OCI-LY3 (cell line): ENCODE results near the gene RPN2.

Source experiments
- H2AFZ ChIP-seq: fragments of 200-600, 300-600 bp; shearing (Covaris generic); 2 replicates; pipeline ENCODE4 v1.6.0; 2014; ENCODE audit warnings: antibody characterized with exemption, low read depth, low read length
- H3K27ac ChIP-seq: fragments of 200-600, 300-600 bp; sonication (generic); 2 replicates; pipeline ENCODE4 v1.5.1; 2014; ENCODE audit warnings: mild to moderate bottlenecking, low read length, moderate library complexity, mixed read lengths
- H3K27me3 ChIP-seq: fragments of 200-600, 300-600 bp; sonication (generic); 2 replicates; pipeline ENCODE4 v1.6.1; 2014; ENCODE audit warnings: low read depth, low read length, mixed read lengths
- H3K36me3 ChIP-seq: fragments of 200-600, 300-600 bp; sonication (generic); replicated peaks from 2 replicates; pipeline ENCODE3; 2014; ENCODE audit warnings: low read depth, low read length, mixed read lengths
- H3K4me1 ChIP-seq: fragments of 300-600, 200-600 bp; sonication (generic); 2 replicates; pipeline ENCODE4 v1.6.1; 2014; ENCODE audit warnings: low read length, mixed read lengths
- H3K4me2 ChIP-seq: fragments of 200-600, 300-600 bp; sonication (generic); 2 replicates; pipeline ENCODE4 v1.6.1; 2014; ENCODE audit warnings: low read length, mixed read lengths
- H3K4me3 ChIP-seq: fragments of 300-600, 200-600 bp; sonication (generic); 2 replicates; pipeline ENCODE4 v1.5.1; 2014; ENCODE audit warnings: antibody characterized with exemption, mild to moderate bottlenecking, low read length, moderate library complexity
- H3K79me2 ChIP-seq: fragments of 300-600, 200-600 bp; shearing (Covaris generic); 2 replicates; pipeline ENCODE4 v1.6.1; 2014; ENCODE audit warnings: mild to moderate bottlenecking, low read length, mixed read lengths
- H3K9ac ChIP-seq: fragments of 300-600, 200-600 bp; shearing (Covaris generic); 2 replicates; pipeline ENCODE4 v1.6.0; 2014; ENCODE audit warnings: mild to moderate bottlenecking, low read length, moderate library complexity
- H3K9me3 ChIP-seq: fragments of 200-600, 300-600 bp; shearing (Covaris generic); 2 replicates; pipeline ENCODE4 v1.6.1; 2014; ENCODE audit warnings: low read length, mixed read lengths; ENCODE audit not compliant: insufficient read depth
- H4K20me1 ChIP-seq: fragments of 200-600, 300-600 bp; sonication (generic); 2 replicates; pipeline ENCODE4 v1.6.1; 2016; ENCODE audit warnings: low read length, mixed read lengths; ENCODE audit not compliant: insufficient read depth
- CTCF ChIP-seq: fragments of 200-600, 300-600 bp; sonication (generic); IDR thresholded peaks from 2 replicates; pipeline ENCODE4 v1.5.1; 2014; ENCODE audit warnings: antibody characterized with exemption, low read length, low read depth
- EZH2phosphoT487 ChIP-seq: fragments of 200-600 bp; shearing (Covaris generic); IDR thresholded peaks from 2 replicates; pipeline ENCODE4 v1.6.1; 2018; ENCODE audit warnings: antibody characterized with exemption, mixed run types, low read depth

The RPN2 gene

GRCh38 chr20:37260923-37261322 is 81.8 kb downstream of the RPN2 start:
- Histone ChIP-seq H3K27ac (no peak overlapping the region), H3K36me3 (no peaks in the 10 kb centered on the region), H3K4me2 (no peak overlapping the region), H3K27me3 (peaks cover 57% of the 10 kb centered on the region), H3K4me1 (peaks cover 9% of the 10 kb centered on the region), H3K4me3 (no peak overlapping the region), H3K9me3 (no peaks in the 10 kb centered on the region), H2AFZ (no peak overlapping the region), H3K9ac (no peak overlapping the region), H4K20me1 (no peaks in the 10 kb centered on the region), H3K79me2 (no peaks in the 10 kb centered on the region)
- TF ChIP-seq CTCF = no peak
- TF ChIP-seq EZH2phosphoT487 = no peak

GRCh38 chr20:37261714-37262113 is 82.6 kb downstream of the RPN2 start, which contains the start of gene GHRH:
GHRH (minus strand) TSS chr20:37261814; CDS start chr20:37256889, 4,925 bp downstream.
- Histone ChIP-seq H3K9ac (no peak within 1 kb of the TSS), H3K9me3 (no peaks in the 10 kb centered on the region), H3K27me3 (peaks cover 53% of the 10 kb centered on the region), H3K4me3 (no peak within 1 kb of the TSS), H2AFZ (no peak within 1 kb of the TSS), H3K27ac (no peak within 1 kb of the TSS), H3K4me2 (no peak within 1 kb of the TSS), H3K36me3 (no peaks in the 10 kb centered on the region), H4K20me1 (no peaks in the 10 kb centered on the region), H3K4me1 (peaks cover 9% of the 10 kb centered on the region), H3K79me2 (no peaks in the 10 kb centered on the region)
- TF ChIP-seq EZH2phosphoT487 (no peak), CTCF (no peak)

- Histone ChIP-seq H3K36me3 (no peaks in the 10 kb centered on the region), H3K4me3 (no peak overlapping the region), H3K9me3 (no peaks in the 10 kb centered on the region), H3K27me3 (peaks cover 59% of the 10 kb centered on the region), H3K9ac (no peak overlapping the region), H3K4me1 (peaks cover 9% of the 10 kb centered on the region), H4K20me1 (no peaks in the 10 kb centered on the region), H3K27ac (no peak overlapping the region), H3K4me2 (no peak overlapping the region), H3K79me2 (no peaks in the 10 kb centered on the region), H2AFZ (no peak overlapping the region)
- no peak for TF ChIP-seq EZH2phosphoT487
- TF ChIP-seq CTCF = no peak
These were observed 83.4 kb downstream of the RPN2 start for GRCh38 chr20:37262505-37262904.

- no peak overlapping the region for H2AFZ ChIP-seq
- no peaks in the 10 kb centered on the region for H3K79me2 ChIP-seq
- TF ChIP-seq CTCF = no peak
- no peak for TF ChIP-seq EZH2phosphoT487
- H3K27me3 ChIP-seq = peaks cover 51% of the 10 kb centered on the region
- peaks cover 12% of the 10 kb centered on the region for H3K4me1 ChIP-seq
- no peaks in the 10 kb centered on the region for H3K36me3 ChIP-seq
- H3K9me3 ChIP-seq = no peaks in the 10 kb centered on the region
- H4K20me1 ChIP-seq = no peaks in the 10 kb centered on the region
- no peak overlapping the region for H3K9ac ChIP-seq
- H3K4me3 ChIP-seq = no peak overlapping the region
- no peak overlapping the region for H3K27ac ChIP-seq
- no peak overlapping the region for H3K4me2 ChIP-seq
These were observed 84.6 kb downstream of the RPN2 start for GRCh38 chr20:37263686-37264085.
